ENCODE results near the gene PTPRD.

- TF ChIP-seq CTCF (IDR thresholded peaks at IDR 0.05 in 8 of 11, conservative IDR thresholded peaks at IDR 0.05 in 3 of 11) = no peak
- no peak for TF ChIP-seq POLR2A (IDR thresholded peaks at IDR 0.05)
- no peak for TF ChIP-seq POLR2AphosphoS5 (IDR thresholded peaks at IDR 0.05)
Measured at GRCh38 chr9:8456344-8456743, 2156.5 kb downstream of the PTPRD start.
